ENCODE results near the gene NOXA1.

The NOXA1 gene

DNA sequence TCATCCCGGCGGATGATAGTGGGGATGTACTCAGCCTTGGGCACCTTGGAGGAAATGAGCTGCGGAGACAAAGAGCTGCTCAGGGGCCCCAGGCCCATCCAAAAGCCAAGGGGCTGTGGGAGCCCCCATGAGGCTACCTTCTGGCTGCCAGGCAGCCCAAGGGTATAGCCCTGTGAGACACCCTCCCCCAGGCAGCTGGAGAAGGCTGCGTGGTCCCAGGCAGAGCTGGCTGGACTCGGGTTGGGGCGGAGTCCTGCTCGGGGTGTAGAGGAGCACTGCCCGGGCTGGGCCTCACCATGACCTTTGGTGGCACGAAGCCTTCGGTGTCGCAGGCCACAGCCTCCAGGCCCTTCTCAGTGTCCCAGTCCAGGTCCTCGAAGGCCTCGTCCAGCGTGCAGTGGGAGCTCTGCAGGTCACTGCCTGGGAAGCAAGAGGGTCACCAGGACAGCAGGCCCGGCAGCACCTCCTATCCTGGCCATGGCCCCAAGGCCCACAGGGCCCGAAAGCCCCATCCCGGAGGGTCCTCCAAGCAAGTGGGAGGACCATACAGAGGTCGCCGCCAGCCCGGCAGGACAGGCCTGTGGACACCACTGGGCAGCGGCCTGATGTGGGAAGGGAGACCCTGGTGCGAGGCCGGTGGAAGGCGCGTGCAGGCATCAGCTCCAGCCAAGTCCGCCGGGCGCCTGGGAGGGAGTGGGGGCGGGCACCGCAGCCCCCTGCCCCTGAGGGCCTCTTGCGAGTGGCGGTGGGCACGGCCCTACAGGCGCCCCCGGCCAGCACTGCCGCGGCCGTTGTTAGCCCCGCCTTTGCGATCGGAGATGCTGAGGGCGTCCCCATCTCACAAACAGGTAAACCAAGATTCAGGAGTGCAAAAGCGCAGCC is 29.8 kb downstream of the NOXA1 start:
- in situ Hi-C loops (cut with HindIII; ENCODE audit: low sequenced_read_pairs), result no loop called here

DNA sequence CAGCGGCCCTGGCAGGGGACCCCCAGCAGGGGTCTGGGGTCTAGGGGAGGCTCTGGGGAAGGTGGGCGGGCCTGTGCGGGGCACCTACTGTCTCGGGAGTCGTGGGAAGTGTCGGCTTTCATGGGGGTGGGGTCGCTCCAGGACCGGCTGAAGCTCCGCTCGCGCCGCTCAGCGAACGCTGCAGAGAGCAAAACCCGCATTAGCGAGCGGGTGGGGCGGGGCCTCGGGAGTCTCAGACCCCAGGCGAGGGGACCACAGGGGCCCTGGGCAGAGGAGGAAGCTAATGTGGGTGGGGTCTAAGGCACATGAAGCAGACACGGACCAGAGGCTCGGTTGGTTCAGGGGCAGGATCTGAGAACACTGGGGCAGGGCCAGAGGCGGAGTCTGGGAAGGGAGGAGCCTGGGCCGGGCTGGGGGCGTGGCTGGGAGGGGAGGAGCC is 30.5 kb downstream of the NOXA1 start:
- in situ Hi-C loops (cut with HindIII; ENCODE audit: low sequenced_read_pairs), result no loop called here

DNA sequence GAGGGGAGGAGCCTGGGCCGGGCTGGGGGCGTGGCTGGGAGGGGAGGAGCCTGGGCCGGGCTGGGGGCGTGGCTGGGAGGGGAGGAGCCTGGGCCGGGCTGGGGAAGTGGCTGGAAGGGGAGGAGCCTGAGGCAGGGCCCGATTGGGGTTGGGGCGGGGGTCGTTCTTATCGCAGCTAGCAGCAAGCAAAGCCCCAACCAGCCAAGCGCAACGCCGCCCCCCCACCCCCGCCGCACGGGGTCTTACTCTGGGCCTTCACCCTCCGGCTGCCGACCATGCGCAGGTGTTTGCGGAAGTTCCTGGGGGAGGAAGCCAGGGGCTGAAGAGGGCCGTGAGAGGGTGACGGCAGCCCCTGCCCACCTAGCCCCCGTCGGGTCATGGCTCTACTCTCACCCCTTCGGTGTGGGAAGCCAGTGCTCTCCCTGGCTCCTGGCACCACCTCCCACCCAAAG is 31.0 kb downstream of the NOXA1 start:
- in situ Hi-C loops (cut with HindIII; ENCODE audit: low sequenced_read_pairs), result no loop called here

DNA sequence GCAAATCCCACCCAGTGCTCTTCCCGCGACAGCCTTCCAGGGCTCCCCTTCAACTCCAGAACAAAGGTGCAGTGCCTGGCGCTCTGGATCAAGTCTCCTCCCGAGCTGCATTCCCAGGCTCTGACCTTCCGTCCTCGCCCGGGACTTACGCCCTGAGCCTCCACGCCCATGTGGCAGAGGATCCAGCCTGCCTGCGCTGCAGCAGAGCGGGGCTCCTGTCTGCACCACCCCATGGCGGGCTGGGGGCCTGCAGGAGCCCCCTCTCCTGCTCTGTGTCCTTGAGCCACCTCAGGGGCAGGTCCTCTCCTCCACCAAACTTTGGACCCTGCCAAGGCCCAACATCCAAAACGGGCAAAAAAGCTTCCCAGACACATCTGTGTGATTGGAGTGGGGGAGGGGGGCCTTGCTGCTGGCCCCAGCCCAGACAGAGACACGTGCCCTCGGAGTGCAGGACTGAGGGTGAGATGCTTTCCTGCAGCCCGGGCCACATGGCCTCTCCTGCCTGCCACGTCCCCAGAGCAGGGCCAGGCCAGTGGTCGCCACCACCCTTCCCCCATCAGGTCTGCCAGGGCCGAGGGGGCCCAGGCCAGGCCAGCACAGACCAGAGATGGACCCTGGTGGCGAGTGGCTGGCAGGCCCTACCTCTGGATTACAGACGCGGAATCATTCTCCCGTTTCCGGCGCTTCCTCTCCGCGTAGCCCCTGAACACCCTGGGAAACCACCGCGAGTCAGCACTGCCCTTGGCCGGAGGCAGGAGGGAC is 31.6 kb downstream of the NOXA1 start:
- in situ Hi-C loops (cut with HindIII; ENCODE audit: low sequenced_read_pairs), result no loop called here

DNA sequence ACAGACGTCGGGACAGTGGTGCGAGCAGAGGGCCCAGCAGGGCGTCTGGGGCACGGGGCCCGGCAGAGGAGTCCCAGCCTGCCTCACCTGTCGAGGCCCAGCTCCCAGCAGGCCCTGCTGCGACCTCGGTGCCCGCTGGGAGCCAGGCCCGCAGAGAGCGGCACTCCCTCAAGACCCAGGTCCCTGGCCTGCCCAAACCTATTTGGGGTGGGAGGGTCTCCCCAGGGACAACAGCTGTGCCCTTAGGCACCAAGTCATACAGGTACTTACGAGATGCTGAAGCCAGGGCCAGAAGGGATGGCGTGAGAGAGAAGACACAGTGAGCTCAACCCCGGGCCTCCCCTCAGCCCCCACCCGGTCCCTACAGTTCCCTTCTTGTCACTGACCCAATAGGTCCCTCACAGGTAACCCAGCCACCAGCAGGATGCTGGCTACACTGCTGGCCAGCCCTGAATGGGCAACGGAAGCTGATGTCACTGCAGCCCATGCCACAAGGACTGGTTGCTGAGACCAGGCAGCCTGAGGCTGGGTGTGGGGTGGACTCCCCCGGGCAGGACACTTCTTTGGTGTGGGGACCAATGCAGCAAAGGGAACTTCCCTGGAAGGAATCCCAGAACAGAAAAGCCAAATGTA is 32.3 kb downstream of the NOXA1 start:
- in situ Hi-C loops (cut with HindIII; ENCODE audit: low sequenced_read_pairs), result no loop called here

DNA sequence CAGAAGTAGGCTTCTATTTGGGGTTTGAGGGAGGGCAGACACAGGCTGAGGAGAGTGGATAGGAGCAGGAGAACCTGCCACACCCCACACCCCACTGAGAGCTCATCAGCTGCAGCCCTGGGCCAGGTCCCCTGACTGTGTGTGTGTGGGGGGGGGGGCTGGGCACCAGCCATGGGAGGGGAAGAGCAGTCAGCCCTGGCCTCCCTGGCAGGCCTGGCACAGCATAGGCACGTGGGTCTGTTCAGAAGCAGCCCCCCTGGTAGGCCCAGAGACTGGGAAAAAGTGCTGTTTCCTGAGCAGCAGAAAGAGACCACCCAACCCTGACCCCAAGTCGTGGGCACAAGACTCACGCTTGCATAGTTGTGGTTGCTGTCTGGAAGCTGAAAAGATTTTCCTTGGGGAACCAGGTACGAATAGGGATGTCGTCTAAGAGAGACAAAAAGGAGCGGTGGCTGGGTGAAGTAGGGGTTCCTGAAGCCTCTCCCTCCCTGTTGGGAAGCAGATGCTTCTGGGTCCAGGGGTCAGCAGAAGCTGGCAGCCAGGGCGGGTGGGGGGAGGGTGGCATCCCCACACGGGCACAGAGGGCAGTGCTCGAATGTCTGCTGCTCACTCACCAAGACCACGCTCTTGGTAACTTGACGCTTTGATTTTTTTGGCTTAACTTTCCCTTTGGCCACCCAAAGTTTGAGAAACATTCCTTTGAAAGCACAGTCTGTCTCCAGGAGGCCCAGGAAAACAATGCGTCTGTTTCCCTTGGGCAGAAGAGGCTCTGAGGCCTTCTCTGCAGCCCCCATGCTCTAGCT is 33.1 kb downstream of the NOXA1 start:
- in situ Hi-C loops (cut with HindIII; ENCODE audit: low sequenced_read_pairs), result no loop called here

DNA sequence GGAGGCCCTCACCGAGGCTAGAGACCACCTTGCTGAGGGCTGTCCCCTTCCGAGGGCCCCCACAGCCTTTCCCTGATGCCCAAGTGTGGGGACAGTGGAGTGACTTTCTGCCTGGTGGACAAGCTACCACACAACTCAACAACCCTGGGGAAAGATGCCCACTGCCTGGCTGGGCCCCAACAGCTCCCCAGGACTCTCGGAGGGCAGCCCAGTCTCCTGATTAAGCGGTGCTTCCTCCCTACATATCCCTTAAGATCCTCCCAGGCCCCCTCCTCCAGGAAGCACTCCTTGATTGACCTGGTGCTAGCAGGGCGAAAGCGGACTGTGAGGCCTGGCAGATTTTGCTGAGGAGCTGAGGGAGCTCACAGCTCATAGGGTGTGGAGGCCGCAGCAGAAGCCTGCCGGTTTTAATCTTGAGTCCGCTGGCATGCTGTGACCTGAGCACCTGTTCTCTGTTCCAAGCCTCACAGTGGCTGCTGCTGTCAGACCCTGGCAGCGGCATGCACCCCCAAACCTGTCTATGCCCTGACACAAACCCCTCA is 33.7 kb downstream of the NOXA1 start:
- in situ Hi-C loops (cut with HindIII; ENCODE audit: low sequenced_read_pairs), result no loop called here

DNA sequence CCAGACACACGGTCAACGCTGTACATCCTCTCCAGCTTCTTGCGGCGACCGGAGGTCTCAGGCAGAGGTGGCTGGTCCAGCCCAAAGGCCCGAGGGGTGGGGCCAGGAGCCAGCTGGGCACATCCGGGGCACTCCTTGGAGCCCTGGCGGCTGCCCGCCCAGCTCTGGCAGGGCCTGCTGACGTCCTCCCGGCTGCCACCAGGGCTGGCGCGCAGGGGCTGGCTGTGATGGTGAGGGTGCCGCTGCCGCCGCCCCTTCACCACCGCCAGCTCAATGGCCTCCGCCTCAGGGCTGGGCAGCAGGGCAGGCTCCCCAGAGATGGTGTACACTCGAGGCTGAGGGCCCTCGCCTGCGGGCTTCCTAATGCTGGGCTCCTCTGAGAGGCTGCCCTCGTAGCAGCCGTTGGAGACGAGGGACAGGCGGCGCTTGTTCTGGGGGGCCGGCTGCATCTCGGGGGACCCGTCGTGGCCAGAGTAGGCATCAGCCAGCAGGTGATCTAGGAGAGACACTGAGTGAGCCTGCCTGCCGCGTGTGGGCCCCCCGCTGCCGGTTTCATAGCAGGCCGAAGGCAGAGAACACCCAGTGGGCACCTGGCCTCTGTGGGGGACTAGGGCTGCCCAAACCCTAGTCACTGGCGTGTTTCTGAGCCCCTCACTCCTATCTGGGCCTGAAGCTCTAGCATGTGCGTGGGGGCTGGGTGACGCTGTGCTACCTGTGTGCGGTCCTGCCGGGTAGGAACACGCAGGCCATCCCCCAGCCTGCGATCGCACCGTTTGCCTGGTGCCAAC is 34.4 kb downstream of the NOXA1 start:
- in situ Hi-C loops (cut with HindIII; ENCODE audit: low sequenced_read_pairs), result no loop called here

DNA sequence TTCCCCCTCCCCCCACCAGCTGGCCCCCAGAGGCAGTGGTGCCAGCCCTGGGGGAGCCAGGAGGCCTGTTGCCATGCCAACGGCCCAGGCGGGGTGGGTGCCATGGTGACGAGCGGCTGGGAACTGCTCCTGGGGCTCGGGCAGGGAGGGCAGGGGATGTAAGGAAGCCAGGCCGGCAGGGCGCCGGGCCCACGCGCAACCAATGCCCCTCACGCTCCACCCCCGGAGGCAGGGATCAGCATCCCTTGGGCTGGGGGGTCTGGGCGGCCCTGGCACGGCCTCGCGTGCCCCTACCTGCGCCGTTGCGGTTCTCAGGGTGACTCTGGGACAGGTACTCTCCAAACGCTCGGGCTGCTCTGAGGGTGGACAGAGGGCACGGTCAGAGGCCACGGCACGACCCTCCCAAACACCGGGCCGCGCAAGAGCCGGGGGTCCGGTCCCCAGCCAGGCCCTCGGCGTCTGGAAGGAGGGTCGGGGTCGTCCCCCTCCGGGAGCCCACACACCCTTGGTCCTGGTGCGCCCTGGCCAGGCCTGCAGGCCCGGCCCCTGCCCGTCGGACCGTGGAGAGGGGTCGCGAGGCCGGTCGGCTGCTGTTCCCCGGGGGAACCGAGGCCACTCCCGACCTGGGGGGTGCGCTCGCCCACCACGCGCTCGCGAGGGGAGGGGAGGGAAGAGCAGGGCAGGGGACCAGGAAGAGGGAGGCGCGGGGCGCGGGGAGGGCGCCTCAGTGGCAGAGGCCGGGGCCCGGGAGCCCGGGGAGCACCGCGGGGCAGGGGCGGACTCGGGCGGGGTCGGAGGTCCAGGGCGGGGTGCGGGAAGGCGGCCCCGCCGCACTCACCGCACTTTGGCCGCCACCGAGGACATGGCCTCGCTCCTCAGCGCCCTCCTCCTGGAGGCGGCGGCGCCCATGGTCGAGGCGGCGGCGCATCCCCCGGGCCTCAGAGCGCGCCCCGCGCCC is 35.3 kb downstream of the NOXA1 start:
- in situ Hi-C loops (cut with HindIII; ENCODE audit: low sequenced_read_pairs), result no loop called here

DNA sequence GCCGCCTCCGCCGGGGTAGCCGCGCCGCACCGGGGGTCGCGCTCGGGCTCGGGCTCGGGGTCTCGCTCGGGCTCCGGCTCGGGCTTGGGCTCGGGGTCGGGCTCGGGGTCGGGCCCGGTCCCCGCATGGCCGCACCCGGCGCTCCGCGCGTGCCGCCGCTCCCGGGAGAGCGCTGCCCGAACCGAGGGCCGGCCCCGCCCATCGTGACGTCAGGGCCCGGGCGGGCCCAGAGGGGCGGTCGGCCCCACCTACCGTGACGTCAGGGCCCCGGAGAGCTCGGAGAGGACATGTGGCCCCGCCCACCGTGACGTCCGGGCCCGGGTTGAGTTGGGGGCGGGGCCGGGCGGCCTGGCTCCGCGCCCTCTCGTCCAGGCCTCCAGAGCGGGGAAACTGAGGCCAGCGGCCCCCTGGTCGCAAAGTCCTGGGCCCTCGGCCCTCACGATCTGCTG is 36.0 kb downstream of the NOXA1 start, which contains the start of gene NSMF:
Gene NSMF (minus strand): TSS at position 183 of the 449 bp plus-strand sequence. CDS start 232 bp downstream, outside the sequence.
- in situ Hi-C loops (cut with HindIII; ENCODE audit: low sequenced_read_pairs), result no loop called here

DNA sequence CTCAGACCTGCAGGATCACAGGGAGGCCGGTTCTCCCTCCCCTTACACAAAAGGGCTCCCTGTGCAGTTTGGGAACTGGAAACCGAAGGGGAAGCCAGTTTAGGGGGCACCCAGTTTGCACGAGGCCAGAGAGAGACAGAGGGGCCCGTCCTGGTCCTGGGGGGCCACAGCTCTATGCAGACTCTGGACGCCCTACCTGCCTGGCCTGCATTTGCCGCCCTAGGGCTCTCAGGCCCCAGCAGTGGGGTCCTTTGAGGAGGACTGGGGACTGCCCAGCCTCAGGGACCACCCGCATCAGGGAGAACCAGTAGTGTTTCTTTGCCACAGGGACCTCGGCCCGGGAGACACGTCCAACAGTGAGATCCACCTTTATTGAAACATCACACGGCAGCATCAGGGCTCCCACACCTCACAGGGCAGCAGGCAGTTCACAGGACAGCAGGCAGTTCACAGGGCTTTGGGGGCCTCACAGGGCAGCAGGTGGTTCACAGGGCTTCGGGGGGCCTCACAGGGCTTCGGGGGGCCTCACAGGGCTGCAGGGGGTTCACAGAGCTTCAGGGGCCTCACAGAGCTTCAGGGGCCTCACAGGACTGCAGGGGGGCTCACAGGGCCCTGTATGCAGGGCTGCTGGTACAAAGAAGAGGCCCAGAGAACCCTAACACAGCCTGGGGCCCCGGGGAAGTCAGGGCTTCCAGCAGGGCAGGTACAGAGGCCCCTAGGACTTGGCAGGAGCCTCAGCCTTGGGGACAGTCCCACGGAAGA is 36.6 kb downstream of the NOXA1 start:
- in situ Hi-C loops (cut with HindIII; ENCODE audit: low sequenced_read_pairs), result no loop called here

DNA sequence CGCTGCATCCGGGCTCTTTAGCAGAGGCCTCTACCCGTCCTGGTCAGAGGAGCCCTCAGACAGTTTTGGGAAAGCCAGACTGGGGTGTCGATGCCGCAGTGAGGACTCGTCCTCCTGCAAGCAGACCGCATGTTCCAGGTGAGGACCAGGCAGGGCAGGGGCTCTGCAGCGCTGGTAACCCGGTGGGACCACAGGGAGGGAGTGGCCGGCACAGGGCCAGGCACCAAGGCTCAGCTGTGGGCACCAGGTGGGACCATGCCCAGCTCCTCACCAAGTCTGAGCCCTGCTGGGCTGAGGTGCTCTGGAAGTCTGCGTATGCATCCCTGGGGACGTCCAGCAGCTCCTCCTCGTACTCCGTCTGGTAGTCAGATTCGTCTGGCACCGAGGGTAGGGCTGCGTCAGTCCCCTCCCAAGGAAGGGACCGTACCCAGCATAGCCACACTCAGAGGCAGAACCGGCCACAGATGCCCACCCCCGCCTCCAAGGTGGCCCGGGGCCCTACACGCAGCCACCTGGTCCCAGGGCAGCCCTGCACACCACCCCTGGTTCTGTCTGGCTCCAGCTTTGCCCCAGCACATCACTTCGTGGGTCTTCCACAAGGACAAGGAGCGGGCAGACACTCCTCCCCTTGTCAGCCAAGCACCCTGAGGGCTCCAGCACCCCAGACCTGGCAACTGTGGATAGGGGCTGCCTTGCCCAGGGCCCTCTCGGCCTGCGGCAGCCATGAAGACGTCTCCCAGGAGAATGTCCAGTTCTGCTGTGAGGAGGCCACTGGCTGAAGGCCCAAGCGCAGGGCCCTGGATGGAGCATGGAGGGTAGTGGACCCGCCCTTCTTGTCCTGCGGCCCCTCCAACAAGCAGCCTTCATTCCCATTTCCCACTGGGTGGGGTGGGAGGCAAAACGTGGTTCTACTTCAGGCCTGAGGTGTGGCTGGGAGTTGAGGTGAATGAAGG is 37.4 kb downstream of the NOXA1 start:
- in situ Hi-C loops (cut with HindIII; ENCODE audit: low sequenced_read_pairs), result no loop called here

DNA sequence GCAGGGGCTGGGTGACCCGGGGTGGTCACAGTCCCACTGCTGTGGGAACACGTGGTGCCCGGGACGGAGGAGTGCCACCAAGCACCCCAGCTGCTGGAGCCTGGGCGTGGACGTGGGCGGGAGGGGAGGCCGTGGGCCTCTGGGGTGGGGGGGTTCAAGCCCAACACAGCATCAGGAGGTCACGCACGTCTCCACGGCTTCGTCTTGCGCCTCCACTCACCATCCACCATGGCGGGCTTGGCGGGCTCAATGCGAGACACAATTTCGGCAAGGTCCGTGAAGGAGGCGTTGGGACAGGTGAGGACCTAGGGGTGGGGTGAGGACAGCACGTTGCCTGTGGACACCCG is 38.1 kb downstream of the NOXA1 start:
- in situ Hi-C loops (cut with HindIII; ENCODE audit: low sequenced_read_pairs), result no loop called here

DNA sequence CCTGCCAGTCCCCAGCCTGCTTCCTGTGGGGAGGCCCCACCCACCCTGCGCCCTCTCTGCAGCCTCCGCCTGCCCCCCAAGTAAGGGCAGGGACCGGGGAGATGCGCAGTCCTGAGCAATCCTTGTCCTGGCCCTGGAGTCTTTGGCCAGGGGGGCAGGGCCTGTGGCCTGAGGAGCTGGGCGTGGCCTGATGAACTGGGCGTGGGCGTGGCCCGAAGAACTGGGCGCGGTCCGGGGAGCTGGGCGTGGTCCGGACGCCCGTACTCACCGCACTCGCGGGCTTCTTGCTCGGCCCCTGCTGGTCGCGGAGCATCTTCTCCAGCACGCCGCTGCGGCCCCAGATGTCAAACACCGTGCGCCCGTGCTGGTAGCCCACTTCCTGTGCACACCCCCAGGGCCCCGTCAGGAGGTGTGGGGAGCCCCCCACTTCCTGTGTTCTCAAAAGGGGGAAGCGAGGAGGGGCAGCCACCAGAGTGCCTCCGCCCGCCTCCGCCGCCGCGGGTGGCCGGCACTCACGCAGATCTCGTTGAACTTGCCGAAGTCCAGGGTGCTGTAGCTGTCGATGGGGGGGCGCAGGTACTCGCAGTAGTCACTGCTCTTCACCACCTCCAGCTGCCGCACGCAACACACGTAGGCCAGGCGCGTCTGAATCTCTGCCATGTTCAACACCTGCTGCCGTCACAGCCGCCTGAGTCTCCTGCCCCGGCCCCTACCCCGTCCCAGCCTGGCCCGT is 38.6 kb downstream of the NOXA1 start:
- in situ Hi-C loops (cut with HindIII; ENCODE audit: low sequenced_read_pairs), result no loop called here

DNA sequence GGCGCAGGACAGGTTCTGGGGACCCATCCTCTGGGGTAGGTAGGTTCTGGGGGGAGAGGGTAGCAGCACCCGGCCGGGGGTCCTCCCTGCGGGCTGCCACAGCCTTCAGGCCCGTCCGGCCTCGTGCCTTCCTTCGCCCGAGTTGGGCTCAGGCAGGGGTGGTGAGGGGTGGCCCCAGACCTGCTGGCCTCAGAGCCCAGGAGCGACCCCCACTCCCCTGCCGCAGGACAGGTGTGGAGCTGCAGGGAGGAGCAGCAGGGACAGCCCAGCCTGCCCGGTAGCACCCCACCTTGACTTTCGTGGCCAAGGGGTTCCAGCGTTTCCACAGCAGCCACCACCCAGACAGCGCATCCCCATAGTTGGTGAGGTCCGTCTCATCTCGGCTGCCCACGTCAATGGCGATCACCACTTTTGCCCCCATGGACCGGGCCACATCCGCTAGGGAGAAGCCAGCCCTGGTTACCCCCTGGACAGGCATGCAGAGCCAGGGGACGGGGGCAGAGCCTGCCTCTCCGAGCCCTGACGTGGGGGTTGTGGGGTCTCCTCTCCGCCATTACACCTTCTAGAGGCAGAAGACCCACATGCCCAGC is 39.3 kb downstream of the NOXA1 start:
- in situ Hi-C loops (cut with HindIII; ENCODE audit: low sequenced_read_pairs), result no loop called here

Measured in endothelial cell of hepatic sinusoid (primary cell).